Lung (tissue), 12 donors: Measurements from ENCODE around the gene MPPED1. TPM values are rescaled to one million over a fixed set of nuclear protein-coding genes. Genes with fewer than 3 reads are reported as not detected.

Source experiments
- ATAC-seq: fragments of 200-7000 bp; cut with Tn5 transposase; one replicate; pipeline ENCODE4 v1.9.1; 2020; ENCODE audit warnings: moderate number of reproducible peaks; ENCODE audit not compliant: insufficient read depth, low FRiP score
- DNase-seq, 3 donors: peaks; one replicate each; pipeline ENCODE4 v3.0.0-alpha.2; 2013 to 2017
- H3K27ac ChIP-seq, 2 donors: one replicate each; pipeline ENCODE4 v1.5.1; 2013; ENCODE audit warnings: mild to moderate bottlenecking in 2 of 2, moderate library complexity in 2 of 2, control low read depth in 1 of 2, inconsistent platforms in 1 of 2, low read depth in 1 of 2, low read length in 1 of 2
- H3K27me3 ChIP-seq, 3 donors: one replicate each; pipeline ENCODE4 v1.5.1; 2013; ENCODE audit warnings: low read length in 2 of 3; ENCODE audit not compliant: control insufficient read depth in 3 of 3, insufficient read depth in 3 of 3
- H3K36me3 ChIP-seq, 4 donors: one replicate each; pipeline ENCODE4 v1.5.1; 2013; ENCODE audit warnings: low read length in 4 of 4, mild to moderate bottlenecking in 1 of 4, moderate library complexity in 1 of 4; ENCODE audit not compliant: control insufficient read depth in 4 of 4, insufficient read depth in 4 of 4
- H3K4me1 ChIP-seq, 5 donors: one replicate each; pipeline ENCODE4 v1.5.1; 2013; ENCODE audit warnings: low read length in 5 of 5, mild to moderate bottlenecking in 2 of 5, moderate library complexity in 1 of 5; ENCODE audit not compliant: control insufficient read depth in 5 of 5, insufficient read depth in 5 of 5
- H3K4me3 ChIP-seq: one replicate; pipeline ENCODE4 v1.5.1; 2013; ENCODE audit warnings: mild to moderate bottlenecking, control low read depth, moderate library complexity
- H3K9ac ChIP-seq, 2 donors: one replicate each; pipeline ENCODE4 v1.5.1; 2013; ENCODE audit warnings: low read length in 2 of 2, control low read depth in 1 of 2; ENCODE audit not compliant: insufficient read depth in 1 of 2
- H3K9me3 ChIP-seq, 4 donors: one replicate each; pipeline ENCODE4 v1.5.1; 2013; ENCODE audit warnings: low read length in 3 of 4, mild to moderate bottlenecking in 1 of 4, moderate library complexity in 1 of 4; ENCODE audit not compliant: control insufficient read depth in 4 of 4, insufficient read depth in 3 of 4
- WGBS, 2 donors: extraction: QIAGEN DNeasy Blood & Tissue Kit; methylation state at CpG; one replicate each; pipeline ENCODE4 v1.1.7; 2013; 5-methylcytosine and 5-hydroxymethylcytosine counted together
- polyA plus RNA-seq, 2 donors: library from polyadenylated mRNA; stranded (reverse); fragments of 200-250 nt; gene quantifications; one replicate each; pipeline ENCODE4 v1.2.1, GENCODE V29; 2013
- total RNA-seq, 2 donors: library from RNA; depleted of rRNA in 1 of 2; stranded (reverse); fragments of >200 nt in 1 of 2; gene quantifications; one replicate each; pipeline ENCODE4 v1.2.1, GENCODE V29; 2014 to 2021
- TF ChIP-seq, protein P1 (sequence below): IDR thresholded peaks from 2 replicates; pipeline ENCODE4 v1.5.1; 2012; ENCODE audit warnings: mild to moderate bottlenecking; ENCODE audit errors: control extremely low read depth, extremely low read depth
- donor health status: control.
- donor health status: control.
- donor health status: Bipolar disorder and iron deficiency.
- donor health status: healthy.
- donor health status: DM: yes; HTN: yes; CAD: no.

Gene MPPED1
- total and polyA plus RNA-seq, 4 donors, result 0.05 to 0.65 TPM; not detected in 2

DNA sequence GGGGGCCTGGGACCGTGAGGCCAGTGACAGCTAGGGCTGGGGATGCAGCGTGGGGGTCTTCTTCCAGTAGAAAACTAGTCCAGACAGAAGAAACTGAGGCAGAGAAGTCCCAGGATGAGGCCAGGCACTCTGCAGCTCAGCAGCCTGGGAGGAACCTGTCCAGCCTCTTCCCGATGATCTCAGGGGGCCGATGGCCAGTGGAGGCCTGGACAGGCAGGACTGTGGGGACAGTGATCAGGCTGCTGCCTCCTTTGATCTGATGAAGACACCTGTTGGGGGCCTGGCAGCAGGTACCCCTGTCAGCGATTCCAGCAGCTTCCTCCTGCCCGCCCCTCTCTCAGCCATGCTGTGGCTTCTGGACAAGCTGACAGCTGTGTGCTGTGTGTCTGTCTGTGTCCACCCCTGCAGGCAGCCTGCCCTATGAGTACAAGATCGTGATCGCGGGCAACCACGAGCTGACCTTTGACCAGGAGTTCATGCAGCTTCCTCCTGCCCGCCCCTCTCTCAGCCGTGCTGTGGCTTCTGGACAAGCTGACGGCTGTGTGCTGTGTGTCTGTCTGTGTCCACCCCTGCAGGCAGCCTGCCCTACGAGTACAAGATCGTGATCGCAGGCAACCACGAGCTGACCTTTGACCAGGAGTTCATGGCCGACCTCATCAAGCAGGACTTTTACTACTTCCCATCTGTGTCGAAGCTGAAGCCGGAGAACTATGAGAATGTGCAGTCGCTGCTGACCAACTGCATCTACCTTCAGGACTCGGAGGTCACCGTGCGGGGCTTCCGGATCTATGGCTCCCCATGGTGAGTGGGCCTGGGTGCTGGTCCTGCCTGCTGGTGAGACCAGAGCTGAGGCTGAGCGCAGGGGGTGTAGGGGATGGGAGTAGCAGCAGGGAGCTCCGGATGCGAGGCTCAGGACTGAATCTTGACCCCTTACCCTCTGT, 62.6 kb downstream of the MPPED1 start:
- WGBS, 2 donors, result 52 to 56% methylated on average over 28 of the region's 28 CpGs
- no peak for ATAC-seq

DNA sequence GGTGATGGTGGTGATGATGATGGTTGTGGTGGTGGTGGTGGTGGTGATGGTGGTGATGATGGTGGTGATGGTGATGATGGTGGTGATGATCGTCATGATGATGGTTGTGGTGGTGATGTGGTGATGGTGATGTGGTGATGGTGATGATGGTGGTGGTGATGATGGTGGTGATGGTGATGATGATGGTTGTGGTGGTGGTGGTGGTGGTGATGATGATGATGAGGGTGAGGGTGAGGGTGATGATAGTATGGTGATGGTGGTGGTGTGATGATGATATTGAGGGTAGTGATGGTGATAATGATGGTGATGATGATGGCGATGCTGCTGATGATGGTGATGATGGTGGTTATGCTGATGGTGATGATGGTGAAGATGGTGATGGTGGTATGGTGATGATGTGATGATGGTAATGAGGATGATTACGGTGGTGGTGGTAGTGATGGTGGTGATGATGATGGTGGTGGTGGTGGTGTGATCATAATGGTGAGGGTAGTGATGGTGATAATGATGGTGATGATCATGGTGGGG, 63.8 kb downstream of the MPPED1 start:
- no peaks in the 10 kb centered on the region for H3K4me1 ChIP-seq
- H3K27ac ChIP-seq, result no peak overlapping the region
- H3K27me3 ChIP-seq, result peaks cover 0 to 2% (median 0%) of the 10 kb centered on the region in 3 donors
- TF ChIP-seq, protein P1, sequence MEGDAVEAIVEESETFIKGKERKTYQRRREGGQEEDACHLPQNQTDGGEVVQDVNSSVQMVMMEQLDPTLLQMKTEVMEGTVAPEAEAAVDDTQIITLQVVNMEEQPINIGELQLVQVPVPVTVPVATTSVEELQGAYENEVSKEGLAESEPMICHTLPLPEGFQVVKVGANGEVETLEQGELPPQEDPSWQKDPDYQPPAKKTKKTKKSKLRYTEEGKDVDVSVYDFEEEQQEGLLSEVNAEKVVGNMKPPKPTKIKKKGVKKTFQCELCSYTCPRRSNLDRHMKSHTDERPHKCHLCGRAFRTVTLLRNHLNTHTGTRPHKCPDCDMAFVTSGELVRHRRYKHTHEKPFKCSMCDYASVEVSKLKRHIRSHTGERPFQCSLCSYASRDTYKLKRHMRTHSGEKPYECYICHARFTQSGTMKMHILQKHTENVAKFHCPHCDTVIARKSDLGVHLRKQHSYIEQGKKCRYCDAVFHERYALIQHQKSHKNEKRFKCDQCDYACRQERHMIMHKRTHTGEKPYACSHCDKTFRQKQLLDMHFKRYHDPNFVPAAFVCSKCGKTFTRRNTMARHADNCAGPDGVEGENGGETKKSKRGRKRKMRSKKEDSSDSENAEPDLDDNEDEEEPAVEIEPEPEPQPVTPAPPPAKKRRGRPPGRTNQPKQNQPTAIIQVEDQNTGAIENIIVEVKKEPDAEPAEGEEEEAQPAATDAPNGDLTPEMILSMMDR, result no peak
- H3K36me3 ChIP-seq, result no peaks in the 10 kb centered on the region
- no peak for DNase-seq
- 77 to 96% methylated on average over 3 of the region's 3 CpGs for WGBS, 2 donors
- peaks cover 0 to 5% (median 0%) of the 10 kb centered on the region in 4 donors for H3K9me3 ChIP-seq
- no peak for ATAC-seq
- no peak overlapping the region for H3K4me3 ChIP-seq
- no peak overlapping the region for H3K9ac ChIP-seq

More for the DNA sequence above, 62.6 kb downstream of the MPPED1 start:
- H3K9me3 ChIP-seq, result peaks cover 0 to 6% (median 0%) of the 10 kb centered on the region in 4 donors
- H3K9ac ChIP-seq, result no peak overlapping the region
- H3K4me1 ChIP-seq, result no peaks in the 10 kb centered on the region
- H3K4me3 ChIP-seq, result no peak overlapping the region
- TF ChIP-seq, protein P1, result no peak
- no peaks in the 10 kb centered on the region for H3K36me3 ChIP-seq
- H3K27ac ChIP-seq, result no peak overlapping the region
- peaks cover 0 to 5% (median 0%) of the 10 kb centered on the region in 3 donors for H3K27me3 ChIP-seq
- peak in 1 of 3 donors; percentile 7 for DNase-seq

DNA sequence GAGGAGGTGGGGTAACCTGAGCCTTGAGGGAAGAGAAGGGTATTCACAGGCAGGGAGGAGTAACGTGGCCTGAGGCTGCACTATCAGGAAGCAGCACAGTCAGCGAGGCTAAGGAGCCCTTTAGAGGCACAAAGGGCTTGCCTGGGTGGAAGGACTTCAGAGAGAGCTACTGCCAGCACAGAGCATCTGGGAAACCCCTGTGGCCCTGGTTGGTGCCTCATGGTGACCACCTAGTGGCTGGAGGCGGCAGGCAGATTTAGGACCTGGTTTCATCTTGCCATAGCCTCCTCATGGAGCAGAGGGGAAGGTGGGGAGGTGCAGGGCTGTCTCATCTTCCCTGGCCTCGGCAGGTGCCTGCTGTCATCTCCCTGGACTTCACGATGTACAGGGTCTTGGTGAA, 64.5 kb downstream of the MPPED1 start:
- DNase-seq (peak in 1 of 3 donors; percentile 9), ATAC-seq (no peak)
- Histone ChIP-seq H3K27ac (no peak overlapping the region), H3K36me3 (no peaks in the 10 kb centered on the region), H3K9ac (no peak overlapping the region), H3K4me1 (no peaks in the 10 kb centered on the region), H3K27me3 (no peaks in the 10 kb centered on the region), H3K4me3 (no peak overlapping the region), H3K9me3 (peaks cover 0 to 5% (median 0%) of the 10 kb centered on the region in 4 donors)
- WGBS, 2 donors, result 57 to 71% methylated on average over 5 of the region's 5 CpGs
- TF ChIP-seq, protein P1, result no peak
